HG03097 (cell line): ENCODE results near the gene ZNF219.

Experiments used
- ATAC-seq: cut with Tn5 transposase; IDR thresholded peaks from one replicate; pipeline ENCODE4 v1.9.1; 2021; ENCODE audit not compliant: unreplicated experiment, low FRiP score

The ZNF219 gene

GRCh38 chr14:21070083-21070609 lies 28.3 kb downstream of the ZNF219 start, which contains the start of gene ARHGEF40:
Gene ARHGEF40, plus strand, starts transcription at chr14:21070304. Its CDS starts 93 bp downstream, at chr14:21070397.
- ATAC-seq: no peak

GRCh38 chr14:21069388-21070082 lies 28.9 kb downstream of the ZNF219 start:
- no peak for ATAC-seq

GRCh38 chr14:21068521-21069387 lies 29.7 kb downstream of the ZNF219 start:
- ATAC-seq: no peak

- no peak for ATAC-seq
Observed at GRCh38 chr14:21066882-21067502, 31.5 kb downstream of the ZNF219 start.

- no peak for ATAC-seq
Observed at GRCh38 chr14:21063479-21063878, 35.0 kb downstream of the ZNF219 start.

- ATAC-seq: no peak
Observed at GRCh38 chr14:21061347-21061668, 37.1 kb downstream of the ZNF219 start.

GRCh38 chr14:21060614-21061346 lies 37.7 kb downstream of the ZNF219 start:
- no peak for ATAC-seq

- no peak for ATAC-seq
Observed at GRCh38 chr14:21059842-21060613, 38.4 kb downstream of the ZNF219 start.

GRCh38 chr14:21058903-21059302 lies 39.6 kb downstream of the ZNF219 start:
- ATAC-seq: no peak

- no peak for ATAC-seq
Observed at GRCh38 chr14:21057803-21058675, 40.4 kb downstream of the ZNF219 start, which contains the start of gene RNASE8. Gene RNASE8, plus strand, starts transcription at chr14:21057822. Its CDS starts 71 bp downstream, at chr14:21057893.

- no peak for ATAC-seq
Observed at GRCh38 chr14:21056520-21057163, 41.8 kb downstream of the ZNF219 start.

GRCh38 chr14:21055432-21056117 lies 42.9 kb downstream of the ZNF219 start:
- ATAC-seq: no peak

- no peak for ATAC-seq
Observed at GRCh38 chr14:21054768-21055145, 43.7 kb downstream of the ZNF219 start.

- ATAC-seq: no peak
Observed at GRCh38 chr14:21054123-21054767, 44.2 kb downstream of the ZNF219 start.

GRCh38 chr14:21053184-21054122 lies 45.0 kb downstream of the ZNF219 start:
- ATAC-seq: no peak

- no peak for ATAC-seq
Observed at GRCh38 chr14:21050597-21050996, 47.9 kb downstream of the ZNF219 start.
